Transverse colon (tissue), 4 donors: ENCODE measurements around the gene EIF2AK2. TPM values are rescaled to one million over a fixed set of nuclear protein-coding genes. Genes with fewer than 3 reads are reported as not detected.

Experiments
- DNase-seq: peaks from one replicate; pipeline ENCODE4 v3.0.0-alpha.2; 2019
- H3K27ac ChIP-seq, 4 donors: fragments of 200-600 bp; sonication (generic); 2 replicates each; pipeline ENCODE4 v1.5.1; 2016 to 2018; ENCODE audit warnings: inconsistent platforms in 4 of 4
- H3K27me3 ChIP-seq: fragments of 200-600 bp; sonication (generic); 2 replicates; pipeline ENCODE4 v1.5.1; 2017; ENCODE audit warnings: inconsistent platforms
- H3K36me3 ChIP-seq, 4 donors: fragments of 200-600 bp; sonication (generic); 2 replicates each; pipeline ENCODE4 v1.5.1; 2017 to 2019; ENCODE audit warnings: inconsistent platforms in 4 of 4
- H3K4me1 ChIP-seq, 4 donors: fragments of 200-600 bp; sonication (generic); 2 replicates each; pipeline ENCODE4 v1.5.1; 2017 to 2020; ENCODE audit warnings: inconsistent platforms in 4 of 4
- H3K4me3 ChIP-seq, 4 donors: fragments of 200-600 bp; sonication (generic); 1 replicate in 1 of 4; 2 replicates in 3 of 4; pipeline versions ENCODE4 v1.5.1 to v1.6.1; 2017 to 2019; ENCODE audit warnings: inconsistent platforms in 4 of 4
- H3K9me3 ChIP-seq, 2 donors: fragments of 200-600 bp; sonication (generic); 2 replicates each; pipeline ENCODE4 v1.5.1; 2017 to 2019; ENCODE audit warnings: inconsistent platforms in 2 of 2
- CTCF ChIP-seq, 5 experiments: fragments of 200-600 bp in 3 of 5; fragments of 450-650 bp in 2 of 5; sonication (generic) in 3 of 5; IDR thresholded peaks; 1 replicate in 2 of 5; 2 replicates in 3 of 5; pipeline ENCODE4 v1.5.1; 2016 to 2017; ENCODE audit warnings: antibody characterized with exemption in 5 of 5, inconsistent platforms in 3 of 5, mild to moderate bottlenecking in 2 of 5, moderate library complexity in 1 of 5
- EP300 ChIP-seq: sonication (generic); formaldehyde crosslinking; IDR thresholded peaks from one replicate; pipeline ENCODE4 v1.6.1; 2017; ENCODE audit warnings: antibody characterized with exemption, low read depth
- POLR2A ChIP-seq: fragments of 450-650 bp; IDR thresholded peaks from one replicate; pipeline ENCODE4 v1.6.1; 2016; ENCODE audit warnings: antibody characterized with exemption, mild to moderate bottlenecking, moderate library complexity
- POLR2AphosphoS5 ChIP-seq, 3 donors: sonication (generic); formaldehyde crosslinking; IDR thresholded peaks; one replicate each; pipeline ENCODE4 v1.6.1; 2016; ENCODE audit warnings: antibody characterized with exemption in 3 of 3
- WGBS, 2 donors: methylation state at CpG; one replicate each; pipeline ENCODE4 v1.1.5; 2018; ENCODE audit warnings: low coverage in 1 of 2; 5-methylcytosine and 5-hydroxymethylcytosine counted together
- in situ Hi-C, 4 donors: fragments of 200-750 bp; cut with MboI; loops; one replicate each; pipeline versions ENCODE4 v1.15.0 to v1.15.1; 2017; ENCODE audit warnings: low sequenced_read_pairs in 3 of 4, low pct_ligation_motif_present in 1 of 4, low pct_unique_long_range_greater_than_20kb in 1 of 4
- intact Hi-C: fragments of 100-400 bp; cut with DNase I; formaldehyde crosslinking; loops from one replicate; pipeline ENCODE4 v1.15.1; 2023; ENCODE audit warnings: low total_unique reads
- total RNA-seq, 4 donors: library from RNA; depleted of rRNA; stranded (reverse); fragments of >200 nt; gene quantifications; one replicate each; pipeline ENCODE4 v1.1.0, GENCODE V29; 2016

Gene EIF2AK2
- total RNA-seq, 4 donors from 2014 or later = 19.5 to 63.2 (median 25.8) TPM

GRCh38 chr2:37171624-37171950 is 14.8 kb upstream of the EIF2AK2 start:
- no peak overlapping the region for H3K4me3 ChIP-seq
- no peak overlapping the region for H3K27ac ChIP-seq
- DNase-seq = no peak
- peaks cover 0 to 9% (median 0%) of the 10 kb centered on the region in 4 donors for H3K4me1 ChIP-seq
- H3K36me3 ChIP-seq = no peaks in the 10 kb centered on the region
- TF ChIP-seq EP300 (no peak), POLR2A (no peak), CTCF (IDR thresholded peaks at IDR 0.05) (no peak), POLR2AphosphoS5 (IDR thresholded peaks at IDR 0.05) (no peak)
- intact Hi-C loops = no loop called here
- in situ Hi-C loops = loop anchor here in 2 of 4 donors (25.0 kb wide), 1 partner anchor 716 kb away; no protein-coding TSS in a partner anchor
- H3K9me3 ChIP-seq = no peaks in the 10 kb centered on the region
- H3K27me3 ChIP-seq = no peaks in the 10 kb centered on the region

- peaks cover 10 to 17% of the 10 kb centered on the region in 2 donors for H3K9me3 ChIP-seq
- H3K27me3 ChIP-seq = no peaks in the 10 kb centered on the region
- H3K4me1 ChIP-seq = peaks cover 0 to 9% (median 0%) of the 10 kb centered on the region in 4 donors
- peak; percentile 55 to 65 (median 58) for TF ChIP-seq CTCF (IDR thresholded peaks at IDR 0.05)
- no peak for TF ChIP-seq EP300
- TF ChIP-seq POLR2AphosphoS5 (IDR thresholded peaks at IDR 0.05) = no peak
- no peak for TF ChIP-seq POLR2A
- H3K27ac ChIP-seq = peak overlapping the region in 2 of 4 donors; percentile 53 to 57
- H3K36me3 ChIP-seq = no peaks in the 10 kb centered on the region
- intact Hi-C loops (no loop called here), in situ Hi-C loops (loop anchor here in 2 of 4 donors (25.0 kb wide), 1 partner anchor 719 kb away; no protein-coding TSS in a partner anchor)
- peak; percentile 17 for DNase-seq
- no peak overlapping the region for H3K4me3 ChIP-seq
- WGBS, 2 donors = 55 to 65% methylated on average over 6 to 17 of the region's 17 CpGs
Observed at GRCh38 chr2:37168217-37168981, 11.6 kb upstream of the EIF2AK2 start.

GRCh38 chr2:37167636-37168180 is 10.9 kb upstream of the EIF2AK2 start:
- Histone ChIP-seq H3K9me3 (peaks cover 10 to 18% of the 10 kb centered on the region in 2 donors), H3K36me3 (no peaks in the 10 kb centered on the region), H3K27me3 (no peaks in the 10 kb centered on the region), H3K4me1 (peaks cover 0 to 9% (median 0%) of the 10 kb centered on the region in 4 donors), H3K27ac (peak overlapping the region in 2 of 4 donors; percentile 53 to 57), H3K4me3 (no peak overlapping the region)
- WGBS, 2 donors = 84 to 85% methylated on average over 3 of the region's 3 CpGs
- intact Hi-C loops = no loop called here
- in situ Hi-C loops = loop anchor here in 2 of 4 donors (25.0 kb wide), 1 partner anchor 720 kb away; no protein-coding TSS in a partner anchor
- no peak for TF ChIP-seq POLR2A
- no peak for TF ChIP-seq POLR2AphosphoS5 (IDR thresholded peaks at IDR 0.05)
- TF ChIP-seq EP300 = no peak
- TF ChIP-seq CTCF (IDR thresholded peaks at IDR 0.05) = no peak
- no peak for DNase-seq

GRCh38 chr2:37164757-37165156 is 8.0 kb upstream of the EIF2AK2 start:
- in situ Hi-C loops = loop anchor here in 2 of 4 donors (25.0 kb wide), 1 partner anchor 723 kb away; no protein-coding TSS in a partner anchor
- TF ChIP-seq CTCF (IDR thresholded peaks at IDR 0.05) (no peak), POLR2A (no peak), POLR2AphosphoS5 (IDR thresholded peaks at IDR 0.05) (no peak), EP300 (no peak)
- intact Hi-C loops = no loop called here
- Histone ChIP-seq H3K27me3 (no peaks in the 10 kb centered on the region), H3K9me3 (peaks cover 10 to 18% of the 10 kb centered on the region in 2 donors), H3K4me3 (no peak overlapping the region), H3K4me1 (peaks cover 0 to 9% (median 0%) of the 10 kb centered on the region in 4 donors), H3K27ac (no peak overlapping the region), H3K36me3 (no peaks in the 10 kb centered on the region)
- 83 to 91% methylated on average over 1 of the region's 1 CpG for WGBS, 2 donors
- DNase-seq = no peak
